ENCODE results near the gene MBLAC1.

MBLAC1 gene

DNA sequence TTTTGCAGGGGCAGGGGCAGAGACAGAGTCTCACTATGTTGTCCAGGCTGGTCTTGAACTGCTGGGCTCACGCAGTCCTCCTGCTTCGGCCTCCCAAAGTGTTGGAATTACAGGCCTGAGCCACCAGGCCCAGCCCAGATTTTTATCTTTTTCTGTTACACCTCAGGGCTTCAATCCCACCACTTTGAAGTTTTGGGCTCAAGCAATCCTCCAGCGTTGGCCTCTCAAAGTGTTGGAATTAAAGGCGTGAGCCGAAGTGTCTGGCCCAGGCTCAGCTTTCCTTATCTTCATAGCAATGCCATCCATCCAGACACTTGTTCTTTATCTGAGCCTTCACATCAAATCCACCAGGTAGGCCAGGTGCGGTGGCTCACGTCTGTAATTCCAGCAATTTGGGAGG is 11.7 kb upstream of the MBLAC1 start:
- no peak for TF ChIP-seq CTBP1 (IDR thresholded peaks at IDR 0.05; ENCODE audit: borderline replicate concordance)
- no peak for TF ChIP-seq LEF1 (IDR thresholded peaks at IDR 0.05; ENCODE audit: borderline replicate concordance)
- no peak for TF ChIP-seq SP1 (IDR thresholded peaks at IDR 0.05)
- no peak for TF ChIP-seq BHLHE40 (IDR thresholded peaks at IDR 0.05; ENCODE audit: borderline replicate concordance)
- no peak for TF ChIP-seq TARDBP (IDR thresholded peaks at IDR 0.05)
- TF ChIP-seq HDGF (IDR thresholded peaks at IDR 0.05; ENCODE audit: borderline replicate concordance), result no peak
- TF ChIP-seq FOXK2 (IDR thresholded peaks at IDR 0.05), result no peak
- POLR2A ChIA-PET, result interaction anchor here (5.9 kb wide), 1 partner anchor 14 kb away, joined by 40 read pairs; the partner anchor contains the start of genes AP4M1 and MCM7
- no peak for DNase-seq (ENCODE audit: extremely low spot score)
- CTCF ChIA-PET, result no interaction called here

DNA sequence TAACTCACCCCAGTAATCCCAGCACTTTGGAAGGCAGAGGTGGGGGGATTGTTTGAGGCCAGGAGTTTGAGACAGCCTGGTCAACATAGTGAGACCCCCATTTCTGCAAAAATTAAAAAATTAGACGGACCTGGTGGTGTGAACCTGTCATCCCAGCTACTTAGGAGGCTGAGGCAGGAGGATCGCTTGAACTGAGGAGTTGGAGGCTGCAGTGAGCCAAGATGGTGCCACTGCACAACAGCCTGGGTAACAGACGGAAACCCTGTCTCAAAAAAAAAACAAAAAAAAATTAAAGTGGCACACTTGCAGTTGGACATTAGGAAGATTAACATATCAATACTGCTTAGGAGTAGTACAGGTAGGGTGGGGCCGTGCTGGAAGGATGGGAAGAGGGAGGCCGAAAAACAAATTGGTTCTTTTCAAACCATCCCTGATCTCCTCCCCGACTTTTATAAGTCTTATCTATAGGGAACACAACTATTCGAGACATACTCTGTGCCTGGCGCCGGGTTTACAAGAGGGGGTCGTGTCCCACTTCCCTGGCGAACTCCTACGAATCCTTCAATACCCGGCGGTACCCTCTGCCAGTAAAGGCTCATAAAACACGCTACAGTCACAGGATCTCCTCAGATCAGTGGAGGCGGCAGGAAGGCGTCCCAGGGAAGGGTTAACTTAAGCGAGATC is 8.2 kb upstream of the MBLAC1 start:
- ChIA-PET CTCF (no interaction called here), POLR2A (interaction anchor here (2.0 kb wide), 1 partner anchor 17 kb away, joined by 7 read pairs; the partner anchor contains the start of genes AP4M1 and MCM7)
- TF ChIP-seq NFRKB (IDR thresholded peaks at IDR 0.05) (no peak), ELF4 (IDR thresholded peaks at IDR 0.05) (no peak), L3MBTL2 (conservative IDR thresholded peaks at IDR 0.05) (no peak), BHLHE40 (IDR thresholded peaks at IDR 0.05; ENCODE audit: borderline replicate concordance) (no peak), ZNF384 (IDR thresholded peaks at IDR 0.05) (no peak), ARNT (IDR thresholded peaks at IDR 0.05) (no peak), PKNOX1 (IDR thresholded peaks at IDR 0.05) (no peak), CTBP1 (IDR thresholded peaks at IDR 0.05; ENCODE audit: borderline replicate concordance) (no peak), FOXA1 (IDR thresholded peaks at IDR 0.05) (no peak), TARDBP (IDR thresholded peaks at IDR 0.05) (no peak), FOXK2 (IDR thresholded peaks at IDR 0.05) (no peak)
- DNase-seq (ENCODE audit: extremely low spot score), result no peak

- ChIA-PET CTCF (interaction anchor here (0.5 to 1.2 kb wide), 3 partner anchors 11 to 441 kb away, joined by 3 to 4 read pairs (median 3); no protein-coding TSS in a partner anchor), POLR2A (interaction anchor here (0.6 to 2.0 kb wide), 3 partner anchors 18 to 37 kb away, joined by 3 to 39 read pairs (median 4); partner anchors contain the start of genes AP4M1, LAMTOR4 and MCM7)
- no peak for TF ChIP-seq PKNOX1 (IDR thresholded peaks at IDR 0.05)
- peak; percentile 66; the same call in 1 of the 2 replicates for TF ChIP-seq LEF1 (IDR thresholded peaks at IDR 0.05; ENCODE audit: borderline replicate concordance)
- TF ChIP-seq L3MBTL2 (conservative IDR thresholded peaks at IDR 0.05), result peak; percentile 74
- TF ChIP-seq NFRKB (IDR thresholded peaks at IDR 0.05), result no peak
- no peak for TF ChIP-seq HDGF (IDR thresholded peaks at IDR 0.05; ENCODE audit: borderline replicate concordance)
- TF ChIP-seq FOXK2 (IDR thresholded peaks at IDR 0.05), result no peak
- TF ChIP-seq ARNT (IDR thresholded peaks at IDR 0.05), result 0 out of 2 replicates have a peak, but pooled peaks have one; percentile 51
- no peak for TF ChIP-seq CTBP1 (IDR thresholded peaks at IDR 0.05; ENCODE audit: borderline replicate concordance)
- peak; percentile 98 for DNase-seq (ENCODE audit: extremely low spot score)
Observed at GRCh38 chr7:100119072-100119969, 7.4 kb upstream of the MBLAC1 start, which contains the start of the genes CNPY4 and TAF6. Gene CNPY4, plus strand, starts transcription at chr7:100119634. Its CDS starts 111 bp downstream, at chr7:100119745. Gene TAF6, minus strand, starts transcription at chr7:100119358. Its CDS starts 5,149 bp downstream, at chr7:100114209.

- POLR2A ChIA-PET, result interaction anchor here (0.6 to 2.0 kb wide), 3 partner anchors 19 to 38 kb away, joined by 3 to 39 read pairs (median 4); partner anchors contain the start of genes AP4M1, LAMTOR4 and MCM7
- TF ChIP-seq L3MBTL2 (conservative IDR thresholded peaks at IDR 0.05), result no peak; the same call in 1 of the 2 replicates
- no peak for TF ChIP-seq FOXM1 (IDR thresholded peaks at IDR 0.05; ENCODE audit: borderline replicate concordance)
- no peak for TF ChIP-seq SP1 (IDR thresholded peaks at IDR 0.05)
- TF ChIP-seq ARNT (IDR thresholded peaks at IDR 0.05), result no peak
- TF ChIP-seq BHLHE40 (IDR thresholded peaks at IDR 0.05; ENCODE audit: borderline replicate concordance), result no peak
- TF ChIP-seq ZNF384 (IDR thresholded peaks at IDR 0.05), result peak; percentile 53; the same call in 1 of the 2 replicates
- no peak for TF ChIP-seq HDGF (IDR thresholded peaks at IDR 0.05; ENCODE audit: borderline replicate concordance)
- TF ChIP-seq PKNOX1 (IDR thresholded peaks at IDR 0.05), result no peak
- no peak for TF ChIP-seq ELF4 (IDR thresholded peaks at IDR 0.05)
- CTCF ChIA-PET, result interaction anchor here (0.5 to 1.2 kb wide), 3 partner anchors 10 to 440 kb away, joined by 3 to 4 read pairs (median 3); no protein-coding TSS in a partner anchor
- DNase-seq (ENCODE audit: extremely low spot score), result peak; percentile 64
Observed at GRCh38 chr7:100119970-100120732, 6.6 kb upstream of the MBLAC1 start.

DNA sequence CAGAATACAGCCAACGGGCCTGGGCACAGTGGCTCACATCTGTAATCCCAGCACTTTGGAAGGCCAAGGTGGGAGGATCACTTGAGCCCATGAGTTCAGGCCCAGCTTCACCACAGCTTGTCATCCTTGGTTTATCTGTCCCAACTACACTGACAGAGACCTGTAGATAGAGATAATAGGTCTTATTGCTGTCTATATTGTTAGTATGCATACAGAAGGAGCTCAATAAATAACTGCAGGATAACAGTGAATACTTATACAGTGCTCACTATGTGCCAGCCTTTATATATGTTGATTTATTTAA is 6.1 kb upstream of the MBLAC1 start:
- ChIA-PET POLR2A (interaction anchor here (1.1 to 2.0 kb wide), 2 partner anchors 19 to 38 kb away, joined by 4 to 39 read pairs; partner anchors contain the start of genes AP4M1 and MCM7), CTCF (interaction anchor here (0.9 to 1.2 kb wide), 2 partner anchors 10 to 38 kb away, joined by 3 to 4 read pairs; no protein-coding TSS in a partner anchor)
- TF ChIP-seq TARDBP (IDR thresholded peaks at IDR 0.05) (no peak), ZNF384 (IDR thresholded peaks at IDR 0.05) (no peak), PKNOX1 (IDR thresholded peaks at IDR 0.05) (no peak), SUZ12 (IDR thresholded peaks at IDR 0.05) (no peak), CTBP1 (IDR thresholded peaks at IDR 0.05; ENCODE audit: borderline replicate concordance) (no peak), NFRKB (IDR thresholded peaks at IDR 0.05) (no peak), ELF4 (IDR thresholded peaks at IDR 0.05) (no peak), L3MBTL2 (conservative IDR thresholded peaks at IDR 0.05) (no peak), FOXA1 (IDR thresholded peaks at IDR 0.05) (no peak), HDGF (IDR thresholded peaks at IDR 0.05; ENCODE audit: borderline replicate concordance) (no peak), ARNT (IDR thresholded peaks at IDR 0.05) (no peak)
- no peak for DNase-seq (ENCODE audit: extremely low spot score)

All from HEK293T (cell line).